ENCODE measurements around the gene CTNNA3.

- TF ChIP-seq CTCF (IDR thresholded peaks at IDR 0.05; ENCODE audit: low read depth, low read length, poor library complexity, severe bottlenecking) (no peak), EZH2phosphoT487 (IDR thresholded peaks at IDR 0.05; ENCODE audit: borderline replicate concordance, low read length) (no peak)
These were observed 1456.9 kb downstream of the CTNNA3 start for GRCh38 chr10:66239062-66239461.

All from DOHH2 (cell line).